Fibroblast of mammary gland (primary cell): Measurements from ENCODE around the gene GPR142.

ENCODE experiments used
- DNase-seq: peaks from one replicate; pipeline ENCODE4 v3.0.0-alpha.2; 2010; ENCODE audit warnings: low read depth
- H3K4me3 ChIP-seq: 2 replicates; pipeline ENCODE4 v1.5.1; 2011; ENCODE audit warnings: low read depth, mild to moderate bottlenecking, low read length, moderate library complexity; ENCODE audit not compliant: control insufficient read depth
- CTCF ChIP-seq: conservative IDR thresholded peaks from 2 replicates; pipeline ENCODE4 v1.5.1; 2011; ENCODE audit warnings: low read depth, low read length, inconsistent platforms; ENCODE audit not compliant: control insufficient read depth, insufficient read depth

Gene GPR142

DNA sequence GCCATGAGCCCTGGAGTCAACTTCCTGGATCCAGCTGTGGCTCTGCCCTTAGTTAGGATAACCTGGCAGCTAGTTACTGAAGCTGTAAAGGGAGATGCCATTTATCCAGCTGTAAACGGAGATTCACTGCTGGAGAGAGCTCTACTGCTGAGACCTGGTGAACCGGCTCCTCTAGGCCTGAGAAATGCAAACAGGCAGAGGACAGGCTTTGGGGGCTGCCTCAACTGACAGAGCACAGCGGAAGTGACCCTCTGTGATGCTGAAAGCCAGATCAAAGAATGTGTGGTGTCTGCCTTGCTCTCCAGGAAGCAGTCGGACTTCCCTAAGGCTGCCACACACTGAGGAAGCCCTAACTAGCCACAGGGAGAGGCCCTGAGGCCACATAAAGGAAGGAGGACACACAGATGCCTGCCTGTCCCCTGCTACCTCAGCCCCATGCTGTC, 42.7 kb downstream of the GPR142 start:
- DNase-seq, result no peak
- no peak overlapping the region for H3K4me3 ChIP-seq
- TF ChIP-seq CTCF, result no peak

GRCh38 chr17:74412581-74412980, 45.3 kb downstream of the GPR142 start:
- TF ChIP-seq CTCF, result no peak
- no peak overlapping the region for H3K4me3 ChIP-seq
- no peak for DNase-seq

DNA sequence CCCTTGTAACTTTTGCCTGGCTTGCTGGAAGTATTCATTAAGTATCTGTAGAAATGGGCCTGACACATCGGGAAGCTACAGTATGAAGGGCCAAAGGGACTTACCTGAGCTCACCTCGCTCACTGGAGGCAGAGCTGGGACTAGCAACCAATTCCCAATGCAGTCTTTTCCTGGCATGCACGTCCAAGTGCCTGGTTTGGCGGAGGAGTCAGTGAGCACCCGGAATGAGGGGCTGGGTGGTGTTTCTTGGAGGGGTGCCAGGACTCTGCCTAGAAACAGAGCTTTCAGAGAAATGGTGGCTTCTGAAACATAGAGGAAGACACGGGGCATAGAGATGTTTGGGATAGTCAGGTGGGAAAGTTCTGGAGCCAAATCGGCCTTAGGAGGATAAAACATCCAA, 46.2 kb downstream of the GPR142 start:
- no peak overlapping the region for H3K4me3 ChIP-seq
- no peak for TF ChIP-seq CTCF
- no peak for DNase-seq

- no peak for TF ChIP-seq CTCF
- H3K4me3 ChIP-seq, result no peak overlapping the region
- DNase-seq, result no peak
Observed at GRCh38 chr17:74414510-74414909, 47.2 kb downstream of the GPR142 start.

DNA sequence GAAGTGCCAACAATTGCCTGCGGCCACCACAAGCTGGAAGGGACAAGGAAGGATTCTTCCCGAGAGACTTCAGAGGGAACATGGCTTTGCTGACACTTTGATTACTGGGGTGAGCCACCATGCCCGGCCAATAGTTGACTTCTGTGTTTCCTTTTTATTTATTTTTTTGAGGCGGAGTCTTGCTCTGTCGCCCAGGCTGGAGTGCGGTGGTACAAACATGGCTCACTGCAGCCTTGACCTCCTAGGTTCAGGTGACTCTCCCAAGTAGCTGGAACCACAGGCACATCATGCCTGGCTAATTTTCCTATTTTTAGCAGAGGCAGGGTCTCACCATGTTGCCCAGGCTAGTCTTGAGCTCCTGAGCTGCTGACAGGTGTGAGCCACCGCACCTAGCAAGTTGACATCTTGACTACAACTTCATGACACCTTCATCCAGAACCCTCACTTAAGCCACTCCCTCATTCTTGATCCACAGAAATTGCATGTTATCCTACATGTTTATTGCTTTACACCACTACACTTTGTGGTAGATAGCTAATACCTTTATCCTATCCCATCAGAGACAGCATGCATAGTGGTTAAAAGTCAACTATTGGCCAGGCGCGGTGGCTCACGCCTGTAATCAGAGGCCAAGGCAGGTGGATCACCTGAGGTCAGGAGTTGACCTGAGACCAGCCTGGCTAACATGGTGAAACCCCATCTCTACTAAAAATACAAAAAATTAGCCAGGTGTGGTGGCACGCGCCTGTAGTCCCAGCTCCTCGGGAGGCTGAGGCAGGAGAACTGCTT, 48.5 kb downstream of the GPR142 start:
- DNase-seq, result no peak
- TF ChIP-seq CTCF, result no peak
- no peak overlapping the region for H3K4me3 ChIP-seq

DNA sequence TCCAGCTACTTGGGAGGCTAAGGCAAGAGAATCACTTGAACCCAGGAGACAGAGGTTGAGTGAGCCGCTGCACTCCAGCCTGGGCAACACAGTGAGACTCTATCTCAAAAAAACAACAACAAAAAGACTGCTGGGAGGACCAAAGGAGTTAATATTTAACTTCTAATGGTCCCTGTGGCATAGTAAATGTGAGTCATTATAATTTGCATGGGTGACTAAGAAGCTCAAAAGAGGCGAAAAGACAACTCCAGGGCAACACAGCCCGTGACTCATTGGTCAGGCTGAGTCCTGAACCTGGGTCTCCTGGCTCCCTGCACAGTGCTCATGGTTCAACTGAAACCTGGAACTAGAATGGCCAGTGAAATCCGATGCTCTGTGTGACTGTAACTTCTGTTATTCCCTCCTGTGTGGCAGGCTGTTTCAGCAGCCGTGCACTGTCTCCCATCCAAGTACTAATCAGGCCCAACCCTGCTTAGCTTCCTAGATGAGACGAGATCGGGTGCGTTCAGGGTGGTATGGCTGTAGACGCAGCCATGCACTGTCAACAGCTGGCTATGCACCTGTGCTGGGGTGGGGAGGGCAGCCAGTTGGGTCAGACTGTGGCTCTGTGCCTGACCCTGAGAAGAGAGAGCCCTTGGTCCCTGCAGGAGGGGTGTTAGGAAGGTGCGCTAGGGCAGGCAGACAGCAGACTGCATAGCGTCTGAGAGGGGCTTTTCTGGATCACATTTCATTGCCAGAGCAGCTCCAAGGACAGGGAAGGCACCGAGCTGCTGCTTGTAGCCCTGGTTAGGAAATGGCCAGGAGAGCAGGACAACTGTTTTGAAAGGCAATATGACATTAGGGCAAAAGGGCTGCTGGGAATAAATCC, 50.1 kb downstream of the GPR142 start:
- no peak for TF ChIP-seq CTCF
- peak; percentile 87 for DNase-seq
- no peak overlapping the region for H3K4me3 ChIP-seq
